HCT116 (cell line): ENCODE data around the gene INPP4A. TPM values are rescaled to one million over a fixed set of nuclear protein-coding genes. Genes with fewer than 3 reads are reported as not detected.
A peak's percentile ranks its signal among the peaks of the same experiment; 100 is the strongest.

Experiments used
- ATAC-seq: fragments of 200-7000 bp; cut with Tn5 transposase; 2 replicates; pipeline ENCODE4 v1.9.1; 2020; ENCODE audit warnings: mild to moderate bottlenecking, moderate library complexity
- BruUV-seq: library from RNA; stranded (reverse); fragments of 400-500 nt; replicated peaks from 2 replicates; lab custom pipeline; 2021; lab: Mats Ljungman, UMichigan
- CTCF ChIA-PET: fragments of 300-600 bp; sonication (Branson Sonifier 250); formaldehyde crosslinking; loops from one replicate; lab custom pipeline; 2021; ENCODE audit warnings: antibody characterized with exemption; lab: Charles Lee
- POLR2A ChIA-PET: fragments of 300-600, 350-600 bp; sonication (Branson Sonifier 250); formaldehyde crosslinking; loops from one replicate; lab custom pipeline; 2021; ENCODE audit warnings: antibody characterized with exemption; lab: Charles Lee
- RAD21 ChIA-PET, 2 experiments: fragments of 300-600 bp; sonication (Branson Sonifier 250); formaldehyde crosslinking; loops; one replicate each; lab custom pipeline; 2023; ENCODE audit warnings: low total read pairs in 2 of 2; ENCODE audit not compliant: uncharacterized antibody in 2 of 2, unreplicated experiment in 2 of 2, low non-redundant PET in 1 of 2; lab: Charles Lee
- DNase-seq: peaks from one replicate; pipeline ENCODE4 v3.0.0-alpha.2; 2010; ENCODE audit warnings: low read depth, low spot score
- H2AFZ ChIP-seq: fragments of 200-600 bp; shearing (Covaris generic), sonication (generic); 2 replicates; pipeline ENCODE4 v1.6.1; 2017; ENCODE audit warnings: low read depth, mixed run types, mixed read lengths, antibody characterized with exemption, low read length; ENCODE audit not compliant: poor library complexity, severe bottlenecking
- H3K27ac ChIP-seq: 2 replicates; pipeline ENCODE4 v1.5.1; 2012; ENCODE audit warnings: low read depth, low read length
- H3K27me3 ChIP-seq: fragments of 200-600 bp; sonication (generic); 2 replicates; pipeline ENCODE4 v1.6.1; 2016; ENCODE audit warnings: mixed run types, low read length, mixed read lengths; ENCODE audit not compliant: insufficient read depth
- H3K36me3 ChIP-seq, 2 experiments: fragments of 200-500 bp in 1 of 2; fragments of 200-600 bp in 1 of 2; sonication (Bioruptor generic) in 1 of 2; sonication (generic) in 1 of 2; 2 replicates each; pipeline versions ENCODE4 v1.5.1 to v1.6.1; 2014 to 2016; ENCODE audit warnings: low read length in 2 of 2, inconsistent platforms in 1 of 2, mixed read lengths in 1 of 2, mixed run types in 1 of 2; ENCODE audit not compliant: insufficient read depth in 2 of 2, control insufficient read depth in 1 of 2
- H3K4me1 ChIP-seq, 2 experiments: fragments of 200-600 bp in 1 of 2; sonication (generic) in 1 of 2; 2 replicates each; pipeline versions ENCODE4 v1.5.1 to v1.6.1; 2012 to 2017; ENCODE audit warnings: low read length in 2 of 2, inconsistent platforms in 1 of 2, mild to moderate bottlenecking in 1 of 2, mixed read lengths in 1 of 2, mixed run types in 1 of 2, moderate library complexity in 1 of 2; ENCODE audit not compliant: insufficient read depth in 2 of 2, control insufficient read depth in 1 of 2
- H3K4me2 ChIP-seq: fragments of 200-600 bp; sonication (generic); 2 replicates; pipeline ENCODE4 v1.6.1; 2017; ENCODE audit warnings: mixed run types, low read length, mixed read lengths
- H3K4me3 ChIP-seq, 2 experiments: fragments of 200-600 bp in 1 of 2; sonication (generic) in 1 of 2; replicated peaks in 1 of 2; 2 replicates each; pipeline ENCODE4 v1.5.1; 2011 to 2016; ENCODE audit warnings: low read length in 2 of 2, control low read depth in 1 of 2, low read depth in 1 of 2, mild to moderate bottlenecking in 1 of 2, mixed read lengths in 1 of 2, mixed run types in 1 of 2
- H3K79me2 ChIP-seq: fragments of 200-600 bp; sonication (generic); 2 replicates; pipeline ENCODE4 v1.6.1; 2017; ENCODE audit warnings: mild to moderate bottlenecking, mixed run types, low read length, moderate library complexity, mixed read lengths; ENCODE audit not compliant: insufficient read depth
- H3K9ac ChIP-seq: fragments of 200-600 bp; sonication (generic); 2 replicates; pipeline ENCODE4 v1.6.1; 2016; ENCODE audit warnings: low read length, mixed read lengths
- H3K9me2 ChIP-seq: fragments of 200-600 bp; sonication (generic), shearing (Covaris generic); 2 replicates; pipeline ENCODE4 v1.6.1; 2017; ENCODE audit warnings: mixed run types, mild to moderate bottlenecking, moderate library complexity; ENCODE audit not compliant: insufficient read depth
- H3K9me3 ChIP-seq, 2 experiments: fragments of 200-500 bp in 1 of 2; fragments of 200-600 bp in 1 of 2; sonication (Bioruptor generic) in 1 of 2; sonication (generic) in 1 of 2; 2 replicates each; pipeline ENCODE4 v1.6.1; 2014 to 2017; ENCODE audit warnings: low read length in 2 of 2, mixed read lengths in 2 of 2, inconsistent platforms in 1 of 2, low read depth in 1 of 2, mild to moderate bottlenecking in 1 of 2, mixed run types in 1 of 2, moderate library complexity in 1 of 2; ENCODE audit not compliant: control insufficient read depth in 1 of 2, insufficient read depth in 1 of 2
- H4K20me1 ChIP-seq: fragments of 200-600 bp; sonication (generic), shearing (Covaris generic); 2 replicates; pipeline ENCODE4 v1.6.1; 2017; ENCODE audit warnings: mixed run types, mild to moderate bottlenecking, moderate library complexity; ENCODE audit not compliant: insufficient read depth
- CBX3 ChIP-seq: IDR thresholded peaks from 2 replicates; pipeline ENCODE4 v1.6.1; 2012; ENCODE audit warnings: low read depth
- EGR1 ChIP-seq: IDR thresholded peaks from 2 replicates; pipeline ENCODE4 v1.6.1; 2012; ENCODE audit warnings: low read depth
- EZH2 ChIP-seq: fragments of 200-600 bp; sonication (generic); IDR thresholded peaks from 2 replicates; pipeline ENCODE4 v1.6.1; 2017; ENCODE audit warnings: antibody characterized with exemption, mixed run types
- EZH2phosphoT487 ChIP-seq: fragments of 200-600 bp; IDR thresholded peaks from 2 replicates; pipeline ENCODE4 v1.6.1; 2018; ENCODE audit warnings: antibody characterized with exemption, borderline replicate concordance
- JUND ChIP-seq: IDR thresholded peaks from 2 replicates; pipeline ENCODE4 v1.6.1; 2012
- POLR2A ChIP-seq: IDR thresholded peaks from 2 replicates; pipeline ENCODE4 v1.7.0; 2011; ENCODE audit warnings: borderline replicate concordance; ENCODE audit not compliant: insufficient read depth, insufficient read length; ENCODE audit errors: extremely low read depth
- POLR2AphosphoS5 ChIP-seq: IDR thresholded peaks from 2 replicates; pipeline ENCODE4 v1.6.1; 2011; ENCODE audit warnings: mild to moderate bottlenecking, low read depth, low read length, moderate library complexity
- RAD21 ChIP-seq: IDR thresholded peaks from 2 replicates; pipeline ENCODE4 v1.6.1; 2012; ENCODE audit warnings: low read depth, mild to moderate bottlenecking
- TCF7L2 ChIP-seq: IDR thresholded peaks from 2 replicates; pipeline ENCODE4 v1.7.0; 2011; ENCODE audit warnings: borderline replicate concordance, inconsistent platforms; ENCODE audit not compliant: insufficient read depth, insufficient read length; ENCODE audit errors: extremely low read depth
- YY1 ChIP-seq: IDR thresholded peaks from 2 replicates; pipeline ENCODE4 v1.6.1; 2011; ENCODE audit warnings: low read length, low read depth, moderate library complexity, mild to moderate bottlenecking; ENCODE audit not compliant: insufficient replicate concordance; ENCODE audit errors: extremely low read depth
- ZNF274 ChIP-seq: fragments of 200-500 bp; sonication (Bioruptor generic); IDR thresholded peaks from 2 replicates; pipeline ENCODE4 v1.6.1; 2014; ENCODE audit warnings: mild to moderate bottlenecking, low read depth, low read length, inconsistent platforms
- intact Hi-C: fragments of 100-400 bp; cut with micrococcal nuclease; formaldehyde crosslinking; loops from 2 replicates; pipeline ENCODE4 v1.10.0; 2022
- total RNA-seq: library from RNA; stranded (reverse); gene quantifications from one replicate; pipeline ENCODE4 v1.2.1, GENCODE V29; 2021; ENCODE audit not compliant: unreplicated experiment
- TF ChIP-seq, protein P1 (sequence below), 3 experiments: fragments of 200-600 bp in 1 of 3; sonication (generic) in 1 of 3; IDR thresholded peaks in 2 of 3; conservative IDR thresholded peaks in 1 of 3; 2 replicates each; pipeline ENCODE4 v1.5.1; 2012 to 2017; ENCODE audit warnings: low read depth in 2 of 3, low read length in 2 of 3, antibody characterized with exemption in 1 of 3, borderline replicate concordance in 1 of 3, control low read depth in 1 of 3, mild to moderate bottlenecking in 1 of 3, mixed read lengths in 1 of 3, mixed run types in 1 of 3, moderate library complexity in 1 of 3; ENCODE audit not compliant: insufficient read depth in 1 of 3

The INPP4A gene
- total RNA-seq, 1 experiment from 2014 or later, result 18.5 TPM

DNA sequence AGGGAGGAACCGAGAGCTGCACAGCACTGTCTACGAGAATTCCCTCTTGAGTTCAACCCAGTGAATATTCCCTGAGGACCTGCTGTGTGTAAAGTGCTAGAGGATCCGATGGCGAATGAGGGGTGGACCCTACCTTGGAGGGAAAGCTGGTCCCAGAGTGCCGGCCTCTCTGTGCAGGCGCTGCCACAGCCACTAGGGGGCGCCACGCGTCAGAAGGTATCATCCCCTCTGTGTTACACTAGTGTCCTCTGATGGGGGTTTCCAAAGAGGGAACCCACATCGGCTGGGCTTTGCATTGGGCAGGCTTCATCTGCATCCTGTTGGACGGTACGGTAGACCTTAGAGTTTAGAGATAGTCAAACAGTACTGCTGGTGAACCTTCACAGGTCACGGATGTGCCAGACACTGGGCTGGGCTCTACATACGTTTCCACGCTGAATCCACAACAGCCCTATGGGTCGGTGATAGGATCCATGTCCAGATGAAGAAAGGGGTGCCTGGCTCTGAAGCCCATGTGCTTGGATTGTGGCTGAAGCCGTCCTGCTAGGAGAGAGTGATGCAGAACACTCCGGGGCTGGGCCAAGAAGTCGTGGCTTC is 124.6 kb downstream of the INPP4A start:
- BruUV-seq, result no TSS peak
- RAD21 ChIA-PET, result no interaction called here
- ATAC-seq, result peak; percentile 92

More for the DNA sequence above, 124.6 kb downstream of the INPP4A start:
- H3K27ac ChIP-seq, result no peak overlapping the region
- TF ChIP-seq POLR2AphosphoS5 (no peak), EGR1 (no peak), CBX3 (no peak), ZNF274 (no peak), YY1 (no peak), TCF7L2 (no peak), EZH2phosphoT487 (no peak), EZH2 (no peak), POLR2A (no peak), JUND (no peak), RAD21 (peak; percentile 54)
- TF ChIP-seq, protein P1, sequence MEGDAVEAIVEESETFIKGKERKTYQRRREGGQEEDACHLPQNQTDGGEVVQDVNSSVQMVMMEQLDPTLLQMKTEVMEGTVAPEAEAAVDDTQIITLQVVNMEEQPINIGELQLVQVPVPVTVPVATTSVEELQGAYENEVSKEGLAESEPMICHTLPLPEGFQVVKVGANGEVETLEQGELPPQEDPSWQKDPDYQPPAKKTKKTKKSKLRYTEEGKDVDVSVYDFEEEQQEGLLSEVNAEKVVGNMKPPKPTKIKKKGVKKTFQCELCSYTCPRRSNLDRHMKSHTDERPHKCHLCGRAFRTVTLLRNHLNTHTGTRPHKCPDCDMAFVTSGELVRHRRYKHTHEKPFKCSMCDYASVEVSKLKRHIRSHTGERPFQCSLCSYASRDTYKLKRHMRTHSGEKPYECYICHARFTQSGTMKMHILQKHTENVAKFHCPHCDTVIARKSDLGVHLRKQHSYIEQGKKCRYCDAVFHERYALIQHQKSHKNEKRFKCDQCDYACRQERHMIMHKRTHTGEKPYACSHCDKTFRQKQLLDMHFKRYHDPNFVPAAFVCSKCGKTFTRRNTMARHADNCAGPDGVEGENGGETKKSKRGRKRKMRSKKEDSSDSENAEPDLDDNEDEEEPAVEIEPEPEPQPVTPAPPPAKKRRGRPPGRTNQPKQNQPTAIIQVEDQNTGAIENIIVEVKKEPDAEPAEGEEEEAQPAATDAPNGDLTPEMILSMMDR (IDR thresholded peaks at IDR 0.05 in 2 of 3, conservative IDR thresholded peaks at IDR 0.05 in 1 of 3; ENCODE audit: borderline replicate concordance in 1 of 3, insufficient read depth in 1 of 3, low read depth in 2 of 3, low read length in 2 of 3), result peak; percentile 68 to 99 (median 97)
- no peak overlapping the region for H2AFZ ChIP-seq
- H4K20me1 ChIP-seq, result no peaks in the 10 kb centered on the region
- H3K9me2 ChIP-seq, result no peaks in the 10 kb centered on the region
- no peaks in the 10 kb centered on the region for H3K4me1 ChIP-seq
- no peak overlapping the region for H3K4me2 ChIP-seq
- DNase-seq, result peak; percentile 1
- CTCF ChIA-PET, result interaction anchor here (0.6 to 1.2 kb wide), 3 partner anchors 10 to 16 kb away, joined by 3 to 11 read pairs (median 3); no protein-coding TSS in a partner anchor
- POLR2A ChIA-PET, result no interaction called here
- peaks cover 0 to 10% of the 10 kb centered on the region in 2 experiments; a peak in 1 of 4 replicates for H3K36me3 ChIP-seq
- H3K27me3 ChIP-seq, result no peaks in the 10 kb centered on the region
- H3K79me2 ChIP-seq, result no peaks in the 10 kb centered on the region
- no peaks in the 10 kb centered on the region for H3K9me3 ChIP-seq
- H3K4me3 ChIP-seq, result no peak overlapping the region
- intact Hi-C loops, result no loop called here
- H3K9ac ChIP-seq, result no peak overlapping the region
